Measurements from ENCODE around the gene FNIP2.
A peak's percentile ranks its signal among the peaks of the same experiment; 100 is the strongest.
"Not testable (repeated sequence)": the region's sequence is repeated elsewhere in the genome, so short reads cannot be mapped to it uniquely, and the experiment has no call there.

Gene FNIP2

DNA sequence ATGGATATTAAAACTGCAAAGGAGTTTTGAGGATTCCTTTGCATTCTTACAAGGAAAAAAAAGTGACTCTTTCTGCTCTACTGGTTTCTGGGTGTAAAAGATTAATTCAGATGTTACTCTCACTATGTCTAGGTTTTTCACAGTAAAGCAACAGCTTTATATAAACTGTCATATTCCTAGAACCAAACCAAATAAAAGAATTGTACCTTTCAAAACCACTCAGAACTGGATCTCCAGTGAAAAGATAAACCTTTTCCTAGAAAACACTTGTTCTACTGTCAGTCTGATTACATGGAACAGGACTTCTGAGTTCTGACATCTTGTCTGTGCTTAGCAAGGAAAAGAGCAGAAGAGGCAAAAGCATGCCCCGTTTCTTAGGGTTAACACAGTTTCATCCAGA is 40.6 kb upstream of the FNIP2 start:
- H3K4me3 ChIP-seq (ENCODE audit: low read depth, low read length), result no peak overlapping the region
- TF ChIP-seq, protein P1, sequence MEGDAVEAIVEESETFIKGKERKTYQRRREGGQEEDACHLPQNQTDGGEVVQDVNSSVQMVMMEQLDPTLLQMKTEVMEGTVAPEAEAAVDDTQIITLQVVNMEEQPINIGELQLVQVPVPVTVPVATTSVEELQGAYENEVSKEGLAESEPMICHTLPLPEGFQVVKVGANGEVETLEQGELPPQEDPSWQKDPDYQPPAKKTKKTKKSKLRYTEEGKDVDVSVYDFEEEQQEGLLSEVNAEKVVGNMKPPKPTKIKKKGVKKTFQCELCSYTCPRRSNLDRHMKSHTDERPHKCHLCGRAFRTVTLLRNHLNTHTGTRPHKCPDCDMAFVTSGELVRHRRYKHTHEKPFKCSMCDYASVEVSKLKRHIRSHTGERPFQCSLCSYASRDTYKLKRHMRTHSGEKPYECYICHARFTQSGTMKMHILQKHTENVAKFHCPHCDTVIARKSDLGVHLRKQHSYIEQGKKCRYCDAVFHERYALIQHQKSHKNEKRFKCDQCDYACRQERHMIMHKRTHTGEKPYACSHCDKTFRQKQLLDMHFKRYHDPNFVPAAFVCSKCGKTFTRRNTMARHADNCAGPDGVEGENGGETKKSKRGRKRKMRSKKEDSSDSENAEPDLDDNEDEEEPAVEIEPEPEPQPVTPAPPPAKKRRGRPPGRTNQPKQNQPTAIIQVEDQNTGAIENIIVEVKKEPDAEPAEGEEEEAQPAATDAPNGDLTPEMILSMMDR (IDR thresholded peaks at IDR 0.05; ENCODE audit: control insufficient read depth, extremely low read depth, insufficient read depth), result no peak
- DNase-seq (ENCODE audit: low read depth), result no peak

DNA sequence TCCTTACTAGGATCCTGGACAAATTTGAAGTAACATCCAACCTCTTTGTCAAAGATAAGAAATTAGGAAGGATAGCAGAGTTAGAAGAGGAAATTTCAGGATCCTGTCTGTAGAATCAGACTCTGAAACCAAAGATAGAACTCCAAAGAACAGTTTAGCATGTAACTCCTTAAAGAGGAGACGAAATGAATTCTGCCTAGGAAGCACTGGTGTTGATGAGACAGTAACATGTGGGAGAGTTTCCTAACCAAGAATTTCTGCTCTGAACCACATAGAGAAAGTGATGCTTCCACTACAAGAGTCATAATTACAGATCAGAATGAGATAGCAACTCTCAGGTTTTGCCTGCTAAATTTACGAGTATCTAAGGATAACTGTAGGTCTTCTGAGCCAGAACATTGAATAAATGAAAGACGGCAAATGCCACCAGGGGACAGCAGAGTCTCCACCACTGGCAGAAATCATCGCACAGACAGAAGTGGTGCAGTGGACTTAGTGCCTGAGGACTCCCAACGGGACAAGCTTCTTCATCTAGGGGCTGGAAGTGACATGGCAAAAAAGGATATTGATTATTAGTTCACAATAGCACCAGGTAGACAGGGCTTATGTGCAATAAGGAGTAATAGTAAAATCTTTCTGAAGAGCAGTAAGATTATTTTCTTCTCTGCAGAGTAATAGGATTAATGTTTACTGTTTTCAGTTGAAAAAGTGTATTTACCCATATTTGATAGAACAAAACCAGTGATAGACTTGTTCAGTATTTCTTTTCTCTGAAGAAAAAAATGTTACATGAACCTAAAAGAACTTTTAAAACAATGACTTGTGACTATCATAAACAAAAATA is 38.9 kb upstream of the FNIP2 start:
- no peak overlapping the region for H3K4me3 ChIP-seq (ENCODE audit: low read depth, low read length)
- TF ChIP-seq, protein P1 (IDR thresholded peaks at IDR 0.05; ENCODE audit: control insufficient read depth, extremely low read depth, insufficient read depth), result peak; percentile 75
- DNase-seq (ENCODE audit: low read depth), result peak; percentile 37

DNA sequence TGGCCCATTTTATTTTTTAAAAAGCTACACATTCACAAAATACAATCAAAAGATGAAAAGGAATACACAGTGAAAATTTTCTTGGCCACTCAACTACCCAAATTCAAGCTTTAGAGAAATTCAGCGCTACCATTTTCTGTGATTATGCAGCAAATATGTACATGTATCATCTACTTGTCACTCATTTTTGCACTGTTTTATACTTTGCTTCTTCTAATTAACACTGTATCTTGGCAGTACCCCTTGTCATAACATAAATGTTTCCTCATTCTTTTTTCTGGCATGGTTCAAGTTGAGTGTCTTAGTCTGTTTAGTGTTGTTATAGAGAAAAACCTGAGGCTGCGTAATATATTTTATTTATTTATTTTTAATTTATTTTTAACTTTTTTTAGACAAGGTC is 30.0 kb upstream of the FNIP2 start:
- TF ChIP-seq, protein P1 (IDR thresholded peaks at IDR 0.05; ENCODE audit: control insufficient read depth, extremely low read depth, insufficient read depth), result no peak
- DNase-seq (ENCODE audit: low read depth), result no peak
- no peak overlapping the region for H3K4me3 ChIP-seq (ENCODE audit: low read depth, low read length)

DNA sequence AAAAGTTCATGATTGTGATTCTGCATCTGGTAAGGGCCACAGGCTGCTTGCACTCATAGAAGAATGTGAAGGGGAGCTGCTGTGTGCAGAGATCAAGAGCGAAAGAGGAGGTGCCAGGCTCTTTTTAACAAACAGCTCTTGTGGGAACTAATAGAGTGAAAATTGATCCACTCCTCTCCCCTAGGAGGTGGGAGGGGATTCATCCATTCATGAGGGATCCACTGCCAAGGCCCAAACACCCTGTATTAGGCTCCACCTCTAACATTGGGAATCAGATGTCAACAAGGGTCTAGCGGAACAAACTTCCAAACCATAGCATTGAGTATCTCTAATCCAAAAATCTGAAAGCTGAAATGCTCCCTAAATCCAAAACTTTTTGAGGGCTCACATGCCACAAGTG is 29.2 kb upstream of the FNIP2 start:
- no peak for DNase-seq (ENCODE audit: low read depth)
- TF ChIP-seq, protein P1 (IDR thresholded peaks at IDR 0.05; ENCODE audit: control insufficient read depth, extremely low read depth, insufficient read depth), result no peak
- no peak overlapping the region for H3K4me3 ChIP-seq (ENCODE audit: low read depth, low read length)

DNA sequence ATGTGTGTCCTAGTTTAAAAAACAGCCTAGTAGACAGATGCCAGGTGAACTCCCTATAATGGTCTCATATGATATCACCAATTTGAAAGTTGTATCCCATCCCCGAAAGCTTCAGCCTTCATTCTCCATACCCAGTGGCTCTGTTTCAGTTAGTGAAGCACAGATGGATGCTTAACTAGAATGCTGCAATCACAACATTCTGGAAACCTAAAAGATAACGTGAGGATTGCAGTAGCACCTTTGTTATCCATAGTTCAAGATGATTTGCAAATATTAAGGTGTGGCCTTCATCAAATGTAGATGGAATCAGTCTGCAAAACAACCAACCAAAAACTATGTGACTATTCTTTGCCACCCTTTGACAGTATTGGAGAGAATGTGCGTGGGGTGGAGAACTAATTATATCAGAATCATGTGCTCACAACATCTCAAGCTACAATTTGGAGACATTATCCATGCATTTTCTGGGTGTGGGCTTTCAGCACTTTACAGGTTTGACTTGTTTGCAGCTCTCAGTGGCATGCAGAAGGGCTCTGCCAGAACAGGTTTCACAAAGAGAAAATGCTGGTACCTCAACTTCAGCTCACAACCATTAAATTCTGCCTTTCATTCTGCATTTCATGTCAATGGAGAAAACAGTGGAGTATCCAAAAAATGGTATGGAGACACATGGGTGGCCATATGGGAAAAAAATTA is 27.4 kb upstream of the FNIP2 start:
- no peak for DNase-seq (ENCODE audit: low read depth)
- TF ChIP-seq, protein P1 (IDR thresholded peaks at IDR 0.05; ENCODE audit: control insufficient read depth, extremely low read depth, insufficient read depth), result no peak
- no peak overlapping the region for H3K4me3 ChIP-seq (ENCODE audit: low read depth, low read length)

DNA sequence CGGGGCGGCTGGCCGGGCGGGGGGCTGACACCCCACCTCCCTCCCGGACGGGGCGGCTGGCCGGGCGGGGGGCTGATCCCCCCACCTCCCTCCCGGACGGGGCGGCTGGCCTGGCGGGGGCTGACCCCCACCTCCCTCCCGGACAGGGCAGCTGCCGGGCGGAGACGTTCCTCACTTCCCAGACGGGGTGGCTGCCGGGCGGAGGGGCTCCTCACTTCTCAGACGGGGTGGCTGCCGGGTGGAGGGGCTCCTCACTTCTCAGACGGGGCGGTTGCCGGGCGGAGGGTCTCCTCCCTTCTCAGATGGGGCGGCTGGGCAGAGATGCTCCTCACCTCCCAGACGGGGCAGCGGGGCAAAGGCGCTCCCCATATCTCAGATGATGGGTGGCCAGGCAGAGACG is 22.3 kb upstream of the FNIP2 start:
- H3K4me3 ChIP-seq (ENCODE audit: low read depth, low read length); DNase-seq (ENCODE audit: low read depth): not testable (repeated sequence)

DNA sequence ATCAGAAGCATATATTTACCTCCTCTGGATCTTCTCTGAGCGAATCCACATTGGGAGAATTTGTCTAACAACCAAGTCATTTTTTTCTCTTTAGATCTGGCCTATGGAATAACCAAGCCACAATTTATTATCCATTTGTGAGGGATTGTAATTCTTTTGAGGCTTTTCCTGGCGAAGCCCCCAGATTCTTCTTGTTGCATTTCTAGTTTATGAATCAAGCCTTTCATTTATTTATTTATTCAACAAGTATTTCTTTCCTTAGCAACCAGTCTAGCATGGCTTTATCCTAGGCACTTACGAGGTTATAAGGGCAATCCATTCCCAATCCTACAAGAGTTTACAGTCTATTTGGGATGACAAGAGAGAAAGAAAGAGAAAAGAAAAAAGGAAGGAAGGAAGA is 18.4 kb upstream of the FNIP2 start:
- DNase-seq (ENCODE audit: low read depth), result no peak
- H3K4me3 ChIP-seq (ENCODE audit: low read depth, low read length), result no peak overlapping the region
- TF ChIP-seq, protein P1 (IDR thresholded peaks at IDR 0.05; ENCODE audit: control insufficient read depth, extremely low read depth, insufficient read depth), result no peak

Data from LNCaP clone FGC (cell line).